ENCODE results near the gene SV2B.
"Not testable (repeated sequence)": the region's sequence is repeated elsewhere in the genome, so short reads cannot be mapped to it uniquely, and the experiment has no call there.

Gene SV2B

GRCh38 chr15:91099995-91100813, at the start of gene SV2B:
Gene SV2B (plus strand): TSS chr15:91100257. CDS start chr15:91226264, 126,007 bp downstream.
- in situ Hi-C loops (cut with MboI; ENCODE audit: low sequenced_read_pairs) = no loop called here

GRCh38 chr15:91051248-91051647, 48.8 kb upstream of the SV2B start:
- in situ Hi-C loops (cut with MboI; ENCODE audit: low sequenced_read_pairs) = no loop called here

GRCh38 chr15:91054816-91055215, 45.2 kb upstream of the SV2B start:
- in situ Hi-C loops (cut with MboI; ENCODE audit: low sequenced_read_pairs) = loop anchor here (5.0 kb wide), 1 partner anchor 217 kb away; no protein-coding TSS in a partner anchor

- in situ Hi-C loops (cut with MboI; ENCODE audit: low sequenced_read_pairs) = loop anchor here (5.0 kb wide), 1 partner anchor 217 kb away; no protein-coding TSS in a partner anchor
Observed at GRCh38 chr15:91055548-91056331, 44.3 kb upstream of the SV2B start.

- in situ Hi-C loops (cut with MboI; ENCODE audit: low sequenced_read_pairs) = no loop called here
Observed at GRCh38 chr15:91061230-91061629, 38.8 kb upstream of the SV2B start.

- in situ Hi-C loops (cut with MboI; ENCODE audit: low sequenced_read_pairs) = no loop called here
Observed at GRCh38 chr15:91061997-91062396, 38.1 kb upstream of the SV2B start.

- in situ Hi-C loops (cut with MboI; ENCODE audit: low sequenced_read_pairs) = no loop called here
Observed at GRCh38 chr15:91065505-91065904, 34.6 kb upstream of the SV2B start.

GRCh38 chr15:91067036-91067435, 33.0 kb upstream of the SV2B start:
- in situ Hi-C loops (cut with MboI; ENCODE audit: low sequenced_read_pairs) = no loop called here

GRCh38 chr15:91068436-91068835, 31.6 kb upstream of the SV2B start:
- in situ Hi-C loops (cut with MboI; ENCODE audit: low sequenced_read_pairs) = no loop called here

- in situ Hi-C loops (cut with MboI; ENCODE audit: low sequenced_read_pairs) = no loop called here
Observed at GRCh38 chr15:91068966-91069365, 31.1 kb upstream of the SV2B start.

- in situ Hi-C loops (cut with MboI; ENCODE audit: low sequenced_read_pairs) = no loop called here
Observed at GRCh38 chr15:91070872-91071271, 29.2 kb upstream of the SV2B start.

- in situ Hi-C loops (cut with MboI; ENCODE audit: low sequenced_read_pairs) = no loop called here
Observed at GRCh38 chr15:91072161-91072560, 27.9 kb upstream of the SV2B start.

GRCh38 chr15:91073077-91073476, 27.0 kb upstream of the SV2B start:
- in situ Hi-C loops (cut with MboI; ENCODE audit: low sequenced_read_pairs) = no loop called here

GRCh38 chr15:91073768-91074167, 26.3 kb upstream of the SV2B start:
- in situ Hi-C loops (cut with MboI; ENCODE audit: low sequenced_read_pairs) = no loop called here

- in situ Hi-C loops (cut with MboI; ENCODE audit: low sequenced_read_pairs) = no loop called here
Observed at GRCh38 chr15:91075739-91076138, 24.3 kb upstream of the SV2B start.

- in situ Hi-C loops (cut with MboI; ENCODE audit: low sequenced_read_pairs) = no loop called here
Observed at GRCh38 chr15:91077029-91077428, 23.0 kb upstream of the SV2B start.

- in situ Hi-C loops (cut with MboI; ENCODE audit: low sequenced_read_pairs) = not testable (repeated sequence)
Observed at GRCh38 chr15:91093866-91094265, 6.2 kb upstream of the SV2B start.

- in situ Hi-C loops (cut with MboI; ENCODE audit: low sequenced_read_pairs) = no loop called here
Observed at GRCh38 chr15:91098451-91098850, 1.6 kb upstream of the SV2B start.

GRCh38 chr15:91099616-91099994, 452 bp upstream of the SV2B start:
- in situ Hi-C loops (cut with MboI; ENCODE audit: low sequenced_read_pairs) = no loop called here

GRCh38 chr15:91100814-91101607, 954 bp downstream of the SV2B start:
- in situ Hi-C loops (cut with MboI; ENCODE audit: low sequenced_read_pairs) = no loop called here

GRCh38 chr15:91101608-91101920, 1.5 kb downstream of the SV2B start:
- in situ Hi-C loops (cut with MboI; ENCODE audit: low sequenced_read_pairs) = no loop called here

All from HL-60/S4 treated with retinoic acid at 250 ng/mL for 4 days and 3 days (cell line).